ENCODE results near the gene IER5L.

Gene IER5L

DNA sequence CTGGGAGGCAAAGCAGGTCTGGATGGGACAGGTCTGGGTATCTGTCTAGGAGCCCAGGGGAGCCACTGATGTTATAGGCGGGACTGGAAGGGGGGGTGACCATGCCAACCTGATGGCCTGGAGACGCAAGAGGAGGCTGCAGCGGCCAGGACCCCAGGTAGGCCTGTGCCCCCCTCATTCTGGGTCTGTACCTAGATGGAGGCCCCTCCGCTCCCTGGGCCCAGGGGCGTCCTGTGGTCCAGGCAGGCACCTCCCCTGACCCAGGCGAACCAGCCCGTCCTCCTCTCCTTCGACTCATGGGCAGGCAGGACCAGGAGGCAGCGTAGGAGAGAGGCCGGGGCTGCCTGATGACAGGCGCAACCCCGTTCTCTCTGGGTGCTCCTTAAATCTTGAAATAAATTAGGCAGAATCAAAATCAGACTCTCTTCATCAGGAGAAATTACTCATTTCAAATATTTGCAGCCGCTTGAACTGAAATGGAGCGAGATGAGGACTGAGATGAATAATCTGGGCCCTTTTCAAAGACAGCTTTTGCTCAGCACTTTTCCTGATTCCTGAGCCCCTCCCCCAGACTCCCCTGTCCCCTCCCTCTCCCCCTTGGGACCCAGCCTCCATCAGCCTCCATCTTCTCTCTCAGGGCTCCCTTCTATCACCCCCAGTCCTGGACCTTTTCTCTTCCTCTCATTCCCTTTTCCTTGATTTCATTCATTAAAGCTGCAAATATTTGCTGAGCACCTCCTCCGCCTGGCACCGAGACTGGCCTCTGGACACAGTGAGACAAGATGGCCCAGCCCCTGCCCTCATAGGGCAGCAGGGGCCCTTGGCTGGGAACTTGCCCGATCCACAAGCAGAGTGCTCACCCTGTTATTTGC lies 46.8 kb upstream of the IER5L start:
- H3K79me2 ChIP-seq (ENCODE audit: low read length), result no peaks in the 10 kb centered on the region
- H3K9me2 ChIP-seq (replicated peaks; ENCODE audit: insufficient read depth, low read length), result no peaks in the 10 kb centered on the region
- H4K20me1 ChIP-seq (ENCODE audit: insufficient read depth, low read length), result no peaks in the 10 kb centered on the region
- TF ChIP-seq EZH2 (optimal IDR thresholded peaks at IDR 0.05; ENCODE audit: low read depth, low read length) (no peak), EZH2phosphoT487 (IDR thresholded peaks at IDR 0.05; ENCODE audit: low read length) (no peak)
- TF ChIP-seq, protein P1, sequence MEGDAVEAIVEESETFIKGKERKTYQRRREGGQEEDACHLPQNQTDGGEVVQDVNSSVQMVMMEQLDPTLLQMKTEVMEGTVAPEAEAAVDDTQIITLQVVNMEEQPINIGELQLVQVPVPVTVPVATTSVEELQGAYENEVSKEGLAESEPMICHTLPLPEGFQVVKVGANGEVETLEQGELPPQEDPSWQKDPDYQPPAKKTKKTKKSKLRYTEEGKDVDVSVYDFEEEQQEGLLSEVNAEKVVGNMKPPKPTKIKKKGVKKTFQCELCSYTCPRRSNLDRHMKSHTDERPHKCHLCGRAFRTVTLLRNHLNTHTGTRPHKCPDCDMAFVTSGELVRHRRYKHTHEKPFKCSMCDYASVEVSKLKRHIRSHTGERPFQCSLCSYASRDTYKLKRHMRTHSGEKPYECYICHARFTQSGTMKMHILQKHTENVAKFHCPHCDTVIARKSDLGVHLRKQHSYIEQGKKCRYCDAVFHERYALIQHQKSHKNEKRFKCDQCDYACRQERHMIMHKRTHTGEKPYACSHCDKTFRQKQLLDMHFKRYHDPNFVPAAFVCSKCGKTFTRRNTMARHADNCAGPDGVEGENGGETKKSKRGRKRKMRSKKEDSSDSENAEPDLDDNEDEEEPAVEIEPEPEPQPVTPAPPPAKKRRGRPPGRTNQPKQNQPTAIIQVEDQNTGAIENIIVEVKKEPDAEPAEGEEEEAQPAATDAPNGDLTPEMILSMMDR (IDR thresholded peaks at IDR 0.05; ENCODE audit: low read length), result no peak
- no peak overlapping the region for H3K9ac ChIP-seq (ENCODE audit: low read length)
- no peak overlapping the region for H3K27ac ChIP-seq (ENCODE audit: low read length)
- H2AFZ ChIP-seq (ENCODE audit: low read length), result no peak overlapping the region
- DNase-seq, result no peak
- H3K4me2 ChIP-seq (ENCODE audit: low read depth, low read length), result no peak overlapping the region
- no peaks in the 10 kb centered on the region for H3K27me3 ChIP-seq (replicated peaks; ENCODE audit: insufficient read depth, low read length)
- H3K4me1 ChIP-seq (ENCODE audit: low read length), result peaks cover 18% of the 10 kb centered on the region
- H3F3A ChIP-seq (ENCODE audit: insufficient read depth, low read length), result peaks cover 12% of the 10 kb centered on the region
- H3K36me3 ChIP-seq (replicated peaks; ENCODE audit: insufficient read depth, low read length), result no peaks in the 10 kb centered on the region
- no peaks in the 10 kb centered on the region for H3K9me3 ChIP-seq (replicated peaks; ENCODE audit: insufficient read depth, low read length)
- no peak overlapping the region for H3K4me3 ChIP-seq (ENCODE audit: low read length)

DNA sequence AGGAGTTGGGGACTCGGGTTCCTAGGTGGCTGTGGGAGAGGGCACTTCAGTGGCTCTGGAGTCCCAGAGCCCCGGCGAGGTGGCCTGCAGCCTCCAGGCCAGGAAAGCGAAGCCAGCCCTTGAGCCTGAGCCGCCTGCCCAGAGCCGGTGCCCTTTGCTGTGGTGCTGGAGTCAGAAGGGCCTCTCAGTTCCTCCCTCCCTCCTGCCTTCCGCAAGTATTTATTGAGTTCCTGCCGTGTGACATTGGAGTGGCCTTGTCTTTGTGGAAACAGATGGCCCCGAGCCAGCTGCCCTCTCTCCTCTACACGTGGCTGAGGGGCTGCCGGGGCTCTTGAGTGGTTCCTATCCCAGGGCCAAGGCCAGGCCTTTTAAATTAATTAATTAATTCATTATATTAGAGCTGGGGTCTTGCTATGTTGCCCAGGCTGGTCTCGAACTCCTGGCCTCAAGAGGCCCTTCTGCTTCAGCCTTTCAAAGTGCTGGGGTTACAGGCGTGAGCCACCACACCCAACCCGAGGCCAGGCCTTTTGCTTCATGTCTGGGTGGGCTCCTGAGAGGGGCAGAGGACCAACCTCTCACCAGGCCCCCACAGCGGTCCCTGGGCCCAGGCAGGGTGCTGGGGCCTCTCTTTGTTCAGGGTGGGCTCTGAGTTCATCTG lies 45.6 kb upstream of the IER5L start:
- Histone ChIP-seq H3K9me3 (replicated peaks; ENCODE audit: insufficient read depth, low read length) (no peaks in the 10 kb centered on the region), H2AFZ (ENCODE audit: low read length) (no peak overlapping the region), H3K4me3 (ENCODE audit: low read length) (no peak overlapping the region), H3K36me3 (replicated peaks; ENCODE audit: insufficient read depth, low read length) (no peaks in the 10 kb centered on the region), H3K9ac (ENCODE audit: low read length) (no peak overlapping the region), H3K4me2 (ENCODE audit: low read depth, low read length) (no peak overlapping the region), H3F3A (ENCODE audit: insufficient read depth, low read length) (peaks cover 15% of the 10 kb centered on the region), H3K27ac (ENCODE audit: low read length) (no peak overlapping the region), H3K9me2 (replicated peaks; ENCODE audit: insufficient read depth, low read length) (no peaks in the 10 kb centered on the region), H3K79me2 (ENCODE audit: low read length) (no peaks in the 10 kb centered on the region), H3K27me3 (replicated peaks; ENCODE audit: insufficient read depth, low read length) (no peaks in the 10 kb centered on the region), H3K4me1 (ENCODE audit: low read length) (peaks cover 21% of the 10 kb centered on the region), H4K20me1 (ENCODE audit: insufficient read depth, low read length) (no peaks in the 10 kb centered on the region)
- TF ChIP-seq, protein P1 (IDR thresholded peaks at IDR 0.05; ENCODE audit: low read length), result no peak
- DNase-seq, result no peak

DNA sequence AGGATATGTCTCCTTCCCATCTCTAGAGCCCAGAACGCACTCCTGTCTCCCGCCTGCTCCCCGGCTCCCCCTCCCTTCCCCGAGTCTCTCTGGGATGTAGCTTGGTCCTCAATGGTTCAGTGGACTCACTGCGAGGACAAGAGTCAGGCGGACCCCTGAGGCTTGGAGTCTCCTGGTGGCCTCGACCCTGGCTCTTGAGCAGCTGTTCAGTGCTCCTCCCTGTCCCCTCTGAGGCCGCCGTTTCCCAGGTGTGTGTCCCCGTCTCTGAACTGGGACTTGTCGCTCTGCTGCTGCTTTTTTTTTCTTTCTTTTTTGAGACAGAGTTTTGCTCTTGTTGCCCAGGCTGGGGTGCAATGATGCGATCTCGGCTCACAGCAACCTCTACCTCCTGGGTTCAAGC lies 44.8 kb upstream of the IER5L start:
- no peak overlapping the region for H2AFZ ChIP-seq (ENCODE audit: low read length)
- no peaks in the 10 kb centered on the region for H3K79me2 ChIP-seq (ENCODE audit: low read length)

More for the DNA sequence above, 44.8 kb upstream of the IER5L start:
- Histone ChIP-seq H3K4me3 (ENCODE audit: low read length) (no peak overlapping the region), H3F3A (ENCODE audit: insufficient read depth, low read length) (peaks cover 15% of the 10 kb centered on the region), H3K27me3 (replicated peaks; ENCODE audit: insufficient read depth, low read length) (no peaks in the 10 kb centered on the region), H3K4me1 (ENCODE audit: low read length) (peaks cover 21% of the 10 kb centered on the region), H4K20me1 (ENCODE audit: insufficient read depth, low read length) (no peaks in the 10 kb centered on the region), H3K9ac (ENCODE audit: low read length) (no peak overlapping the region), H3K36me3 (replicated peaks; ENCODE audit: insufficient read depth, low read length) (no peaks in the 10 kb centered on the region), H3K9me2 (replicated peaks; ENCODE audit: insufficient read depth, low read length) (no peaks in the 10 kb centered on the region), H3K9me3 (replicated peaks; ENCODE audit: insufficient read depth, low read length) (no peaks in the 10 kb centered on the region), H3K4me2 (ENCODE audit: low read depth, low read length) (no peak overlapping the region), H3K27ac (ENCODE audit: low read length) (no peak overlapping the region)
- no peak for DNase-seq
- TF ChIP-seq EZH2phosphoT487 (IDR thresholded peaks at IDR 0.05; ENCODE audit: low read length) (no peak), EZH2 (optimal IDR thresholded peaks at IDR 0.05; ENCODE audit: low read depth, low read length) (no peak)
- TF ChIP-seq, protein P1 (IDR thresholded peaks at IDR 0.05; ENCODE audit: low read length), result no peak

All from MM.1S (cell line).